GOT3 (cell line): Measurements from ENCODE around the gene VSTM2L.
"Not testable (repeated sequence)": the region's sequence is repeated elsewhere in the genome, so short reads cannot be mapped to it uniquely, and the experiment has no call there.

Source experiments
- DNase-seq: peaks from one replicate; lab custom pipeline; 2025; ENCODE audit warnings: mixed read lengths; lab: John Stamatoyannopoulos, UW

VSTM2L gene

GRCh38 chr20:37937686-37938085 lies 34.8 kb downstream of the VSTM2L start:
- no peak for DNase-seq

DNA sequence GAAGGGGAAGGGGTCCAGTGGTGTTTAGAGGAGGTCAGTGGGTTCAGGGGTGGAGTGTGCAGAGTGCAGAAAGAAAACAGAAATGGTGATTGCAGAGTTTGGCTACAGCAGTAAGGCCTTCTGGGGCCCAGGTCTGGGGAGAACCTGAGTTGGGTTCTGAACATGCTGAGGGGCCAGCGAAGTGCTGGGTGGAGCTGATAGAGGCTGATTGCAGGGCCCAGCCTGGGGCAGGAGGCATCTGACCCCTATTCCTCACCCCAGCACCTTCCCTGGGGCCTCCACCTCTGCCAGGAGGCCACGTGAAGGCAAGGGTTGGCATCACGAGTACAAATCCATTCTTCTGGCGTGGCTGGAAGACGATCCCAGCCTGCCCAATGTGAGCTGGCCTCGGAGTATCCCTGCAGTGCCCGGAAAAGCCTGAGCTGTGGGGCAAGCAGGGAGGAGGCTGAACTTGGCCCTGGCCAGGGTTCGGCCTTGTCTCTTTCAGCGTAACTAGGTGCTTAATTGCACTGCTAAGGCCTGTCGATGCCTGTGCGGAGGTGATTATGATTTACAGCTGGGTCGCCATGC lies 35.3 kb downstream of the VSTM2L start:
- DNase-seq, result no peak

DNA sequence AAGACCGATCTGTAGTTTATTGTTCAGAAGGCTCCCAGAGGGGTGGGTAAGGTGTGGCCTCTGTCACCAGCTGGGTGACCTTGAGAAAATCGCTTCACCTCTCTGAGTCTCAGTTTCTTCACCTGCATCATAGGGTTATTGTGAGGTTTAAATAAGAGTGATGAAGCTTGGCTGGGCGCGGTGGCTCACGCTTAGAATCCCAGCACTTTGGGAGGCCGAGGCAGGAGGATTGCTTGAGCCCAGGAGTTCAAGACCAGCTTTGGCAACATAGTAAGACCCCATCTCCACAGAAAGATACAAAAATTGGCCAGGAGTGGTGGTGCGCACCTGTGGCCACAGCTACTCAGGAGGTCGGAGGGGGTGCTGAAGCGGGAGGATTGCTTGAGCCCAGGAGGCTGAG lies 36.0 kb downstream of the VSTM2L start:
- DNase-seq, result no peak

- no peak for DNase-seq
These were observed 37.0 kb downstream of the VSTM2L start for GRCh38 chr20:37939701-37940560.

DNA sequence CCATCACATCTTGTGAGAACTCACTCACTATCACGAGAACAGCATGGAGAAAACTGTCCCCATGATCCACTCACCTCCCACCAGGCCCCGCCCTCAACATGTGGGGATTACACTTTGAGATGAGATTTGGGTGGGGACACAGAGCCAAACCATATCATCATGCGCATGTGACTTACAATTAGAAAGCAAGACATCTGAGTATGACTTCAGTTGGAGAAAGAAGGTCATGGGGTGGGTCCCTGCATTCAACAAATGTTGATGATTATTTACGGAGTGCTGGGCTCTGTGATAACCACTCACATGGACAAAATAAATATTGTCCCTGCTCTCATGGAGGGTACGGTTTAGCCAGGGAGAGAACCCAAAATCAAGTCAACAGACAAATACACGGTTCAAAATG lies 37.9 kb downstream of the VSTM2L start:
- DNase-seq, result no peak

DNA sequence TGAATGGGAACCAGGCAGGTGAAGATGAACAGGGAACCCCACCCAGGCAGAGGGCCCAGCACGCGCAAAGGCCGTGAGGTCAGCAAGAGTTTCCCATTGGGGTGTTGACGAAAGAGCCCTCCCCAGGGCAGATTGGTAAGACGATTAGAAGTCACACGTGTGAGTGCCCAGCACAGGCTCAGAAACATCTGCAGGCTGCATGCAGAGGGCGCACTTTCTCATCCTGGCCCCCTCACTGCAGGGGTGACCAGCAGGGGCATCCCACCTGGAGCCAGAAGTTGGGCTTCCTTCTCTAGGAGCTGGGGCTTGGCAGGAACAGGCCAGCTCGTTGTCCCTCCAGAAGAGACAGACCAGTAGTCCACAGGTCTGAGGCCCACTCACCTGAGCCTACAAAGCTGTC lies 38.4 kb downstream of the VSTM2L start:
- no peak for DNase-seq

- no peak for DNase-seq
These were observed 39.1 kb downstream of the VSTM2L start for GRCh38 chr20:37941992-37942391.

DNA sequence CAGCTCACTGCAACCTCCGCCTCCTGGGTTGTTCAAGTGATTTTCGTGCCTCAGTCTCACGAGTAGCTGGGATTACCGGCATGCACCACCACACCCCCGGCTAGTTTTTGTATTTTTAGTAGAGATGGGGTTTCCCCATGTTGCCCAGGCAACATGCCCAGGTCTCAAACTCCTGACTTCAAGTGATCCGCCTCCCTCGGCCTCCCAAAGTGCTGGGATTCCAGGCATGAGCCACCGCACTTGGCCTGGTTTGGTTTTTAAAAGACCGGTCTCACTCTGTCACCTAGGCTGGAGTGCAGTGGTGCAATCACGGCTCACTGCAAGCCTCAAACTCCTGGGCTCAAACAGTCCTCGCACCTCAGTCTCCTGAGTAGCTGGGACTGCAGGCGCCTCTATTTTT lies 40.1 kb downstream of the VSTM2L start:
- no peak for DNase-seq

- no peak for DNase-seq
These were observed 40.9 kb downstream of the VSTM2L start for GRCh38 chr20:37943501-37944455.

DNA sequence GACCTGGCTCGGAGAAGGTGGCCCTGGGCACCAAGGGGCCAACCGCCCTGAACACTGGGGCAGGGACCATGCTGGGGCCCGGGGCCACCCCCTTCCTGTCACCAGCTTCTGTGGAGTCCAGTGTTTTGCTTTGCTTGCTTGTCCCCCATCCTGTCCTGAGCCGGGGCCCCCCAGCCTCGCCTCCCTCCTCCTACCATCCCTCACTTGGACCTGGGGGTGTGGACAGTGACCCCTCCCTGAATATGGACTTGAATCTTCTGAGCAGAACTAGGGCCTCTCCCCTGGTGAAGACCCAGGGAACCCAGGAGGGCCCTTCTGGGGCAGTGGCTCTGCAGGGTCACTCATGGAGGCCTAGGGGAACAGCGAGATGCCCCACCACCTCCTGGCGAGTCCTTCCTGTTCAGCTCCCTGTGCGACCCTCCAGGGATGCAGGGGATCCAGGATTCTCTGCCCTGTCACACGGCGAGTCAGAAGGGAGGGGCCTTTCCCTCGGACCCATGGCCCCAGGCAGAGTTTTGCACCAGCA lies 41.6 kb downstream of the VSTM2L start:
- DNase-seq, result no peak

GRCh38 chr20:37945091-37945547 lies 42.2 kb downstream of the VSTM2L start:
- no peak for DNase-seq

DNA sequence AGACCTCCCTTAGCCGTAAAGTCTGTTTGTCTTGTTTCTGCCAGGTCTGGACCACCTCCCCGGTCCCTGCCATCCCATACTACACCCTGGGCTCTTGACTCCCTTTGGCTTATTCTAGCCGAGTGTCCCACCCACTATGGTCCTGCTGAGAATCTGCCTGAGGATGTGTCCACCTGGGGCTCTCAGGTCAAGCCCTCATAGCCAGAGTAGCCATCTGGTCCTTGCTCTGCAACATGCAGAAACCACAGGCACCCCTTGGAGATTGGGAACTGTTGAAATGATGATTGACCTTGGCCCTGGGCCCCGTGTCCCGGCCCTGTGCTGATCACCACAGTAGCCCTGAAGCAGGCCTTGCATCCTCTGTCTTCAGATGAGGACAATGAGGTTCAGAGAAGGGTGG lies 44.0 kb downstream of the VSTM2L start:
- DNase-seq, result no peak

- no peak for DNase-seq
These were observed 45.0 kb downstream of the VSTM2L start for GRCh38 chr20:37947943-37948342.

DNA sequence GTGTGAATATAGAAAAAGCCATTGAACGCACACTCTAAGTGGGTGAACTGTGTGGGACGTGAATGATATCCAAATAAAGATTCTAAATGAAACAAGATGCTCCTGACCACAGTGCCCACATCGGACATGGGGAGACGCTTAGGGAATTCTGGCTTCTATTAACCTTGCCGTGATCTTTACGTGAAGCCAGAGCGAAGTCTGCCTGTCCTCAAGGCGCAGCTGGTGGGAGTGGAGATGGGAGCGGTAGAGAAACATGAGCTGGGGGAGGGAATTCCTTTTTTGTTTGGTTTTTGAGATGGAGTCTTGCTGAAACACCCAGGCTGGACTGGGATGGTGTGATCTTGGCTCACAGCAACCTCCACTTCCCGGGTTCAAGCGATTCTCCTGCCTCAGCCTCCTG lies 46.0 kb downstream of the VSTM2L start:
- no peak for DNase-seq

- DNase-seq, result no peak
These were observed 51.3 kb downstream of the VSTM2L start for GRCh38 chr20:37954190-37954589.

DNA sequence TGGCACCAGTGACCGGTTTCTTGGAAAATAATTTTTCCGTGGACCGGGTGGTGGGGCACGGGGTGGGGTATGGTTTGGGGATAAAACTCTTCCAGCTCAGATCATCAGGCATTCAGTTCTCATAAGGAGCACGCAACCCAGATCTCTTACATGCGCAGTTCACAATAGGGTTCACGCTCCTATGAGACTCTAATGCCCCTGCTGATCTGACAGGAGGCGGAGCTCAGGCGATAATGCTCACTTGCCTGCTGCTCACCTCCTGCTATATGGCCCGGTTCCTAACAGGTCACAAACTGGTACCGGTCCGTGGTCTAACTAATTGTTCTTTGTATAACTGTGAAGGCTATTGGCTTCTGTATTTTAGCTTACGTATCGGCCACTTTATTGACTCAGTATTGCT lies 51.7 kb downstream of the VSTM2L start:
- no peak for DNase-seq

DNA sequence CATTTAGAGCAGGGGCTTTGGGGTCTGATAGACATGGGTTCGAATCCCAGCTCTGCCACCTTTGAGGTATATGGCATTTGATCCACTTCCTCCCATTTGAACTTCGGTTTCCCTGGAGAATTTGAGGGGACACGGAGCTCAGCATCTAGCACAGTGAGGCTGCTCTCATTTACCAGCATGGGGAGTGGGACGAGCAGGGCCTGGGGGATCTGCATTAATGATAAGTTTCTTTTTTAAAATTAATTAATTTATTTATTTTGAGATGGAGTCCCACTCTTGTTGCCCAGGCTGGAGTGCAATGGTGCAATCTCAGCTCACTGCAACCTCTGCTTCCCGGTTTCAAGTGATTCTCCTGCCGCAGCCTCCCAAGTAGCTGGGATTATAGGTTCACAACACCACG lies 52.6 kb downstream of the VSTM2L start:
- DNase-seq, result no peak

DNA sequence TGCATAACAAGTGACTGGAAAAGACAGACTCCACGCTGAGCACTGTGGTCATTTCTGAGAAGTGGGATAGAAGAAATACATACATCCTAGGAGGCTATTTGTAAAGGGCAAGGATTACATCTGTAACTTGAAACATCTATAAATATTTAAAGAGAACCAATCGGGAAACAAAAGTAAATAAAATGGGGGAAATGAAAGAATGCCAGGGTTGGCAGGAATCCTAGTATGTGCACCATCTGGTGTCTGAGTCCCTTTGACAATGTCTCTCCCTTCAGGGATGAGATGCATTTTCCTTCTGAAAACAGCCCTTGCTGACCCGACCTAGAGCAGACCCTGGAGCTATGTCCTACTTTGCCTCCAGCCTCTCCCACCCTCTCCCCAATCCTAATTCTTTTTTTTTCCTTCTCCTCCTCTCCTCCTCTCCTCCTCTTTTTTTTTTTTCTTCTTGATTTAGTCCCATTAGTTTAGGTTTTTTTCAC lies 53.2 kb downstream of the VSTM2L start:
- DNase-seq, result no peak

GRCh38 chr20:37958856-37959520 lies 56.1 kb downstream of the VSTM2L start:
- DNase-seq, result no peak

GRCh38 chr20:37961066-37961465 lies 58.1 kb downstream of the VSTM2L start:
- no peak for DNase-seq

GRCh38 chr20:37963483-37963882 lies 60.6 kb downstream of the VSTM2L start:
- not testable (repeated sequence) for DNase-seq
